GM10248 (cell line): ENCODE results near the gene MICB.

ENCODE experiments used
- CTCF ChIA-PET: fragments of 300-600 bp; sonication (Branson Sonifier 250); formaldehyde crosslinking; extraction: SDS; loops from one replicate; lab custom pipeline; 2021; ENCODE audit warnings: antibody characterized with exemption; lab: Yijun Ruan, JAX
- POLR2A ChIA-PET: fragments of 350-650 bp; sonication (Branson Sonifier 250); formaldehyde crosslinking; extraction: SDS; loops from one replicate; lab custom pipeline; 2020; ENCODE audit warnings: antibody characterized with exemption; lab: Yijun Ruan, JAX
- DNase-seq: peaks from one replicate; pipeline ENCODE4 v3.0.0; 2012; ENCODE audit errors: extremely low spot score
- CTCF ChIP-seq: IDR thresholded peaks from 2 replicates; pipeline ENCODE4 v1.5.1; 2012; ENCODE audit warnings: mild to moderate bottlenecking, low read depth; ENCODE audit errors: extremely low read depth, missing control alignments, control extremely low read depth

MICB gene

GRCh38 chr6:31541658-31542521 is 43.9 kb downstream of the MICB start, which contains the start of gene DDX39B:
DDX39B (minus strand) TSS chr6:31542003; CDS start chr6:31540532, 1,471 bp downstream.
- no peak for TF ChIP-seq CTCF
- ChIA-PET CTCF (interaction anchor here (0.8 to 54.8 kb wide), 11 partner anchors 9 to 289 kb away, joined by 3 to 2725 read pairs (median 4); partner anchors contain the start of genes LST1, LTB, MCCD1 and NCR3), POLR2A (interaction anchor here (0.6 to 2.2 kb wide), 20 partner anchors 9 to 588 kb away, joined by 3 to 14 read pairs (median 4); partner anchors contain the start of genes LST1, LTA, MCCD1 and MICB)
- DNase-seq = peak; percentile 92

DNA sequence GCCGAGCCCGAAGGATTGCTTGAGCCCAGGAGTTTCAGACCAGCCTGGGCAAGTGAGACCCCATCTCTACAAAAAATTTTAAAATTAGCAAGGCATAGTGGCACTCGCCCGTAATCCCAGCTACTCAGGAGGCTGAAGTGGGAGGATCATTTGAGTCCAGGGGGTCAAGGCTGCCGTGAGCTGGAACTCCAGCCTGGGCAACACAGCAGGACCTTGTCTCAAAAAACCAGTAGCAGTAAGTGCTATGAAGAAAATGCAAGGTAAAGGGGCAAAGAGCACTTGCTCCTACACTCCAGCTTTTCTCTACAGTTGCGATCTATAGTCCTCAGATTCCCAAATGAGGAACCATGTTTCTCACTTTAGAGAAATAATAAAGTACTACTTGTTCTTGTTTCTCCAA is 45.7 kb downstream of the MICB start:
- POLR2A ChIA-PET = interaction anchor here (0.6 kb wide), 2 partner anchors 32 to 61 kb away, joined by 3 read pairs; partner anchors contain the start of gene TNF
- DNase-seq = no peak
- no peak for TF ChIP-seq CTCF
- CTCF ChIA-PET = interaction anchor here (1.2 to 54.8 kb wide), 3 partner anchors 9 to 409 kb away, joined by 3 to 2725 read pairs (median 4); partner anchors contain the start of genes LST1, LTB, NCR3 and TNF

- DNase-seq = no peak
- ChIA-PET CTCF (interaction anchor here (2.0 to 54.8 kb wide), 3 partner anchors 47 to 193 kb away, joined by 7 to 2725 read pairs (median 14); partner anchors contain the start of genes LST1, LTB, NCR3 and TNF), POLR2A (interaction anchor here (0.6 to 7.3 kb wide), 2 partner anchors 33 to 99 kb away, joined by 3 to 86 read pairs; partner anchors contain the start of gene TNF)
- no peak for TF ChIP-seq CTCF
Observed at GRCh38 chr6:31544676-31545075, 46.7 kb downstream of the MICB start.

- ChIA-PET CTCF (interaction anchor here (1.3 to 54.8 kb wide), 4 partner anchors 47 to 406 kb away, joined by 3 to 2725 read pairs (median 10); partner anchors contain the start of genes LST1, LTB, NCR3 and TNF), POLR2A (interaction anchor here (7.3 kb wide), 1 partner anchor 32 kb away, joined by 86 read pairs; the partner anchor contains the start of gene TNF)
- DNase-seq = no peak
- no peak for TF ChIP-seq CTCF
Observed at GRCh38 chr6:31545291-31545690, 47.3 kb downstream of the MICB start.

DNA sequence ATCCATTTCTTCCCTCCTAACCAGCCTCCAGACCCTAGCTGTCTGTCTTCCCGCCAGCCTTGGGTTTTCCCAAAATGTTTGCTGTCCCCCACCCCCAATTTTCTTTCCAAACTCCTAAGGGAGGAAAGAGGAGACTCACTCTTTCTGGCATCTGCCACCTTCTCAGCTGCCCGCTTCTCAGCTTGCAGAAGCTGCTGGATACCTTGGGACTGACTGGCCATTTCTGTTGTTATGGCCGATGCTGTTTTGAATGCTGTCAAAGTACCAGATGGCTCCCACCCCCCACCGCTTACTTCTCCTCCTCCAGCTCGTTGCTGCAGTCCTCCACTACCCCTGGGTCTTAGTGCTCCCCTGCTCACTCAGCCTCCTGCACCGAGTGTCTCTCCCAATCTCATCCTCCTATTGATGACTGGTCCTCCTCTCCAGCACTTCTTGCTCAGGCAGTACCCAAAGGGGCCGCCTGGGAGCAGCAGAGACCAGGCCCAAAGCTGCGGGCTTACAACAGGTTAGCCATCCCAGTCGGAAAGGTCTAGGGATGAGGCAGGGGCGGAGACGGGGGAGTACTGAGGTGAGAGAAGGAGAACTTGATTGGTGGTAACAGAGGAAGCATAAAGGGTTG is 48.5 kb downstream of the MICB start, which contains the start of gene ATP6V1G2:
ATP6V1G2 (minus strand) TSS at position 270 of the 619 bp plus-strand sequence; CDS start at position 221, 49 bp downstream.
- peak; percentile 68 for DNase-seq
- ChIA-PET POLR2A (interaction anchor here (1.0 to 7.3 kb wide), 4 partner anchors 31 to 316 kb away, joined by 3 to 86 read pairs (median 6); partner anchors contain the start of genes HSPA1B, NCR3, NEU1 and TNF), CTCF (interaction anchor here (0.8 to 54.8 kb wide), 20 partner anchors 11 to 405 kb away, joined by 3 to 2725 read pairs (median 4); partner anchors contain the start of genes AIF1, BAG6, GPANK1 and LST1)
- peak; percentile 96 for TF ChIP-seq CTCF
